ENCODE measurements around the gene DENND1A. TPM values are rescaled to one million over a fixed set of nuclear protein-coding genes. Genes with fewer than 3 reads are reported as not detected.
"Not testable (repeated sequence)": the region's sequence is repeated elsewhere in the genome, so short reads cannot be mapped to it uniquely, and the experiment has no call there.

Gene DENND1A
- total RNA-seq, 1 donor from 2014 or later = 48.1 TPM

GRCh38 chr9:123820139-123820538, 109.8 kb downstream of the DENND1A start:
- TF ChIP-seq EZH2phosphoT487 (IDR thresholded peaks at IDR 0.05) (no peak), EZH2 (IDR thresholded peaks at IDR 0.05) (no peak), CTCF (IDR thresholded peaks at IDR 0.05) (no peak)
- Histone ChIP-seq H3K9ac (no peak overlapping the region), H3K4me1 (peaks cover 3% of the 10 kb centered on the region), H3K4me2 (no peak overlapping the region), H3K27me3 (no peaks in the 10 kb centered on the region), H3K4me3 (no peak overlapping the region), H2AFZ (replicated peaks) (no peak overlapping the region), H3K36me3 (no peaks in the 10 kb centered on the region), H3K27ac (no peak overlapping the region), H3K9me3 (ENCODE audit: low read depth) (no peaks in the 10 kb centered on the region), H3F3A (ENCODE audit: low read depth) (peaks cover 11% of the 10 kb centered on the region), H3K79me2 (ENCODE audit: low read depth) (peaks cover 27% of the 10 kb centered on the region), H4K20me1 (ENCODE audit: low read depth) (no peaks in the 10 kb centered on the region)
- peaks cover 8% of the 10 kb centered on the region for H3K4me1 Mint-ChIP-seq
- H3K27ac Mint-ChIP-seq = no peak overlapping the region
- no peaks in the 10 kb centered on the region for H3K9me3 Mint-ChIP-seq
- H3K36me3 Mint-ChIP-seq = no peaks in the 10 kb centered on the region
- no peak overlapping the region for H3K4me3 Mint-ChIP-seq
- no peak for DNase-seq (ENCODE audit: low spot score)
- peaks cover 2% of the 10 kb centered on the region for H3K27me3 Mint-ChIP-seq (ENCODE audit: insufficient read depth, low read depth)

- Histone ChIP-seq H3K36me3 (no peaks in the 10 kb centered on the region), H4K20me1 (ENCODE audit: low read depth) (no peaks in the 10 kb centered on the region), H3K27me3 (no peaks in the 10 kb centered on the region), H3F3A (ENCODE audit: low read depth) (peaks cover 5% of the 10 kb centered on the region), H3K4me3 (no peak overlapping the region), H3K4me1 (peaks cover 13% of the 10 kb centered on the region), H3K9ac (no peak overlapping the region), H3K79me2 (ENCODE audit: low read depth) (peaks cover 34% of the 10 kb centered on the region), H3K9me3 (ENCODE audit: low read depth) (no peaks in the 10 kb centered on the region), H3K27ac (no peak overlapping the region), H2AFZ (replicated peaks) (no peak overlapping the region), H3K4me2 (no peak overlapping the region)
- no peak overlapping the region for H3K27ac Mint-ChIP-seq
- peaks cover 14% of the 10 kb centered on the region for H3K4me1 Mint-ChIP-seq
- H3K9me3 Mint-ChIP-seq = no peaks in the 10 kb centered on the region
- no peaks in the 10 kb centered on the region for H3K27me3 Mint-ChIP-seq (ENCODE audit: insufficient read depth, low read depth)
- no peak for DNase-seq (ENCODE audit: low spot score)
- H3K36me3 Mint-ChIP-seq = no peaks in the 10 kb centered on the region
- no peak overlapping the region for H3K4me3 Mint-ChIP-seq
- TF ChIP-seq EZH2 (IDR thresholded peaks at IDR 0.05) (no peak), CTCF (IDR thresholded peaks at IDR 0.05) (no peak), EZH2phosphoT487 (IDR thresholded peaks at IDR 0.05) (no peak)
Observed at GRCh38 chr9:123816817-123817472, 113.0 kb downstream of the DENND1A start.

GRCh38 chr9:123815856-123816255, 114.1 kb downstream of the DENND1A start:
- H3K27ac ChIP-seq; H3F3A ChIP-seq (ENCODE audit: low read depth); H2AFZ ChIP-seq (replicated peaks); DNase-seq (ENCODE audit: low spot score); H3K4me3 Mint-ChIP-seq; H3K9me3 ChIP-seq (ENCODE audit: low read depth); H3K27me3 ChIP-seq; H3K27me3 Mint-ChIP-seq (ENCODE audit: insufficient read depth, low read depth); H3K4me1 Mint-ChIP-seq; H3K9ac ChIP-seq; H3K27ac Mint-ChIP-seq; H3K4me2 ChIP-seq; H3K9me3 Mint-ChIP-seq; H4K20me1 ChIP-seq (ENCODE audit: low read depth); H3K36me3 ChIP-seq; H3K4me3 ChIP-seq; H3K36me3 Mint-ChIP-seq: not testable (repeated sequence)
- H3K79me2 ChIP-seq (ENCODE audit: low read depth) = peaks cover 34% of the 10 kb centered on the region
- H3K4me1 ChIP-seq = peaks cover 13% of the 10 kb centered on the region

GRCh38 chr9:123814496-123814895, 115.4 kb downstream of the DENND1A start:
- DNase-seq (ENCODE audit: low spot score) = no peak
- peaks cover 13% of the 10 kb centered on the region for H3K4me1 ChIP-seq
- no peaks in the 10 kb centered on the region for H3K36me3 ChIP-seq
- H3K9me3 ChIP-seq (ENCODE audit: low read depth) = no peaks in the 10 kb centered on the region
- H2AFZ ChIP-seq (replicated peaks) = no peak overlapping the region
- H3K4me3 ChIP-seq = no peak overlapping the region
- peaks cover 5% of the 10 kb centered on the region for H3F3A ChIP-seq (ENCODE audit: low read depth)
- peaks cover 34% of the 10 kb centered on the region for H3K79me2 ChIP-seq (ENCODE audit: low read depth)
- H3K27me3 ChIP-seq = no peaks in the 10 kb centered on the region
- no peak overlapping the region for H3K27ac ChIP-seq
- H4K20me1 ChIP-seq (ENCODE audit: low read depth) = no peaks in the 10 kb centered on the region
- Mint-ChIP-seq H3K27ac (no peak overlapping the region), H3K4me3 (no peak overlapping the region), H3K4me1 (peaks cover 8% of the 10 kb centered on the region), H3K27me3 (ENCODE audit: insufficient read depth, low read depth) (no peaks in the 10 kb centered on the region), H3K36me3 (no peaks in the 10 kb centered on the region), H3K9me3 (no peaks in the 10 kb centered on the region)
- H3K4me2 ChIP-seq = no peak overlapping the region
- H3K9ac ChIP-seq = no peak overlapping the region
- TF ChIP-seq CTCF (IDR thresholded peaks at IDR 0.05) = no peak
- TF ChIP-seq EZH2phosphoT487 (IDR thresholded peaks at IDR 0.05) = no peak
- no peak for TF ChIP-seq EZH2 (IDR thresholded peaks at IDR 0.05)
